Gastrocnemius medialis (tissue), 4 donors: ENCODE measurements around the gene NME8. TPM values are rescaled to one million over a fixed set of nuclear protein-coding genes. Genes with fewer than 3 reads are reported as not detected.

Source experiments
- ATAC-seq, 2 donors: fragments of 150-250 bp; one replicate each; pipeline ENCODE4 v1.9.1; 2016
- DNase-seq, 2 donors: peaks; one replicate each; pipeline ENCODE4 v3.0.0-alpha.2; 2019
- H3K27ac ChIP-seq, 4 donors: fragments of 200-600 bp; sonication (generic); 1 replicate in 1 of 4; 2 replicates in 3 of 4; pipeline ENCODE4 v1.5.1; 2016 to 2018; ENCODE audit warnings: mild to moderate bottlenecking in 2 of 4, moderate library complexity in 1 of 4
- H3K27me3 ChIP-seq, 3 donors: fragments of 200-600 bp; sonication (generic) in 2 of 3; 1 replicate in 1 of 3; 2 replicates in 2 of 3; pipeline versions ENCODE4 v1.5.1 to v1.6.0; 2016 to 2019; ENCODE audit warnings: mild to moderate bottlenecking in 1 of 3, moderate library complexity in 1 of 3
- H3K36me3 ChIP-seq, 2 donors: fragments of 200-600 bp; sonication (generic) in 1 of 2; one replicate each; pipeline ENCODE4 v1.5.1; 2017 to 2018
- H3K4me1 ChIP-seq, 2 donors: fragments of 200-600 bp; sonication (generic) in 1 of 2; one replicate each; pipeline ENCODE4 v1.5.1; 2016 to 2017; ENCODE audit warnings: mild to moderate bottlenecking in 2 of 2
- H3K4me3 ChIP-seq, 4 donors: fragments of 200-600 bp; sonication (generic) in 3 of 4; 1 replicate in 1 of 4; 2 replicates in 3 of 4; pipeline ENCODE4 v1.5.1; 2016 to 2019; ENCODE audit warnings: mild to moderate bottlenecking in 2 of 4
- H3K9me3 ChIP-seq, 3 donors: fragments of 200-600 bp; sonication (generic) in 2 of 3; 1 replicate in 1 of 3; 2 replicates in 2 of 3; pipeline ENCODE4 v1.5.1; 2016 to 2019
- CTCF ChIP-seq, 5 experiments: fragments of 450-650 bp in 3 of 5; fragments of 200-600 bp in 2 of 5; sonication (generic) in 2 of 5; IDR thresholded peaks in 4 of 5; conservative IDR thresholded peaks in 1 of 5; 1 replicate in 4 of 5; 2 replicates in 1 of 5; pipeline ENCODE4 v1.5.1; 2016 to 2019; ENCODE audit warnings: antibody characterized with exemption in 5 of 5, mild to moderate bottlenecking in 3 of 5, moderate library complexity in 3 of 5
- POLR2A ChIP-seq, 2 donors: fragments of 450-650 bp; IDR thresholded peaks; one replicate each; pipeline ENCODE4 v1.6.1; 2017; ENCODE audit warnings: antibody characterized with exemption in 2 of 2, mild to moderate bottlenecking in 2 of 2, moderate library complexity in 2 of 2
- in situ Hi-C, 4 donors: fragments of 200-750 bp; cut with MboI; loops; one replicate each; pipeline versions ENCODE4 v1.15.0 to v1.8.0; 2017; ENCODE audit warnings: low sequenced_read_pairs in 4 of 4
- intact Hi-C: fragments of 100-400 bp; cut with DNase I; formaldehyde crosslinking; loops from one replicate; pipeline ENCODE4 v1.15.1; 2023; ENCODE audit warnings: low total_unique reads
- total RNA-seq, 4 donors: library from RNA; depleted of rRNA; stranded (reverse); fragments of >200 nt; gene quantifications; one replicate each; pipeline versions ENCODE4 v1.1.0 to v1.2.3, GENCODE V29; 2016

NME8 gene
- total RNA-seq, 4 donors from 2014 or later, result not detected

- Histone ChIP-seq H3K36me3 (no peaks in the 10 kb centered on the region), H3K27ac (peak overlapping the region; percentile 89 to 94 (median 91)), H3K4me3 (peak overlapping the region; percentile 74 to 85 (median 82)), H3K27me3 (no peaks in the 10 kb centered on the region), H3K4me1 (peaks cover 30 to 36% of the 10 kb centered on the region in 2 donors), H3K9me3 (no peaks in the 10 kb centered on the region)
- intact Hi-C loops, result loop anchor here (2.0 kb wide), 1 partner anchor 258 kb away; the partner anchor contains the start of gene STARD3NL
- peak in 1 of 2 donors; percentile 66 for DNase-seq
- ATAC-seq, result peak; percentile 71 to 74
- TF ChIP-seq CTCF (IDR thresholded peaks at IDR 0.05 in 4 of 5, conservative IDR thresholded peaks at IDR 0.05 in 1 of 5) (peak in 1 of 5 experiments; percentile 18), POLR2A (IDR thresholded peaks at IDR 0.05) (peak in 1 of 2 donors; percentile 21)
- in situ Hi-C loops, result loop anchor here in 2 of 4 donors (25.0 kb wide), 2 partner anchors 291 to 416 kb away; no protein-coding TSS in a partner anchor
Observed at GRCh38 chr7:37920849-37921805, 72.7 kb downstream of the NME8 start.

- Histone ChIP-seq H3K4me3 (peak overlapping the region; percentile 74 to 85 (median 82)), H3K4me1 (peaks cover 29 to 30% of the 10 kb centered on the region in 2 donors), H3K9me3 (no peaks in the 10 kb centered on the region), H3K27me3 (no peaks in the 10 kb centered on the region), H3K27ac (peak overlapping the region; percentile 89 to 94 (median 91)), H3K36me3 (no peaks in the 10 kb centered on the region)
- ATAC-seq (peak; percentile 22 to 28), DNase-seq (peak in 1 of 2 donors; percentile 28)
- in situ Hi-C loops, result loop anchor here in 2 of 4 donors (25.0 kb wide), 2 partner anchors 290 to 415 kb away; no protein-coding TSS in a partner anchor
- intact Hi-C loops, result loop anchor here (2.0 kb wide), 1 partner anchor 257 kb away; the partner anchor contains the start of gene STARD3NL
- TF ChIP-seq CTCF (IDR thresholded peaks at IDR 0.05 in 4 of 5, conservative IDR thresholded peaks at IDR 0.05 in 1 of 5) (no peak), POLR2A (IDR thresholded peaks at IDR 0.05) (no peak)
Observed at GRCh38 chr7:37921876-37922275, 73.5 kb downstream of the NME8 start.

GRCh38 chr7:37923996-37924395, 75.6 kb downstream of the NME8 start:
- Histone ChIP-seq H3K9me3 (no peaks in the 10 kb centered on the region), H3K27ac (peak overlapping the region in 3 of 4 donors; percentile 20 to 90 (median 25)), H3K4me3 (no peak overlapping the region), H3K4me1 (peaks cover 22 to 30% of the 10 kb centered on the region in 2 donors), H3K36me3 (no peaks in the 10 kb centered on the region), H3K27me3 (no peaks in the 10 kb centered on the region)
- TF ChIP-seq POLR2A (IDR thresholded peaks at IDR 0.05) (no peak), CTCF (IDR thresholded peaks at IDR 0.05 in 4 of 5, conservative IDR thresholded peaks at IDR 0.05 in 1 of 5) (no peak)
- intact Hi-C loops (loop anchor here (2.0 kb wide), 1 partner anchor 15 kb away; no protein-coding TSS in a partner anchor), in situ Hi-C loops (loop anchor here in 2 of 4 donors (25.0 kb wide), 2 partner anchors 288 to 413 kb away; no protein-coding TSS in a partner anchor)
- no peak for ATAC-seq
- no peak for DNase-seq

DNA sequence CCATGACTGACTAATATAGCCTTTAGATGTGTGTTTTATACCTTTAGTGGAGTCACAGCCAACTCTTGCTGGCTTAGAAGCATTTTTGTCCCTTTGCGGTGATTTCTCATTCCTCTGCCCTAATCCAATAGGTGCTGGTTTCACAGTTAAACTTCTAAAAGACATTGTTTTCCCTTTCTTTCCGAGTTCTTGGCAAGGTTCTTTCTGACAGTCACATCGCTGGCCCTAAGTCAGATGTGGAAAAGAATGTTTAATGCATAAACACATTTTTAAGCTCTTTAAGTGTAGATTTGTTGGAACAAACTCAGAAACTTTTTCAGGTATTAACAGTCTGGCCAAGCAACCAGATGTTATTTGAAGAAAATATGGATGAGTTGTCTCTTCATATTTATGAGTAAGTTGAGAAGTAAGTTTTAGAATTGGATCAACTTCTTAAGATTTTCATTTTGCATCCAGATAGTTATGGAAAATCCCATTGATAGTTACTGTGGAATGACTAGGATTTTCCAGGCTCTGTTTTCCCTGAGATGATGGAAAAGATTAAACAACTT, 76.2 kb downstream of the NME8 start:
- DNase-seq (no peak), ATAC-seq (no peak)
- no peak for TF ChIP-seq POLR2A (IDR thresholded peaks at IDR 0.05)
- no peak for TF ChIP-seq CTCF (IDR thresholded peaks at IDR 0.05 in 4 of 5, conservative IDR thresholded peaks at IDR 0.05 in 1 of 5)
- H3K27me3 ChIP-seq, result no peaks in the 10 kb centered on the region
- H3K9me3 ChIP-seq, result no peaks in the 10 kb centered on the region
- peaks cover 22 to 30% of the 10 kb centered on the region in 2 donors for H3K4me1 ChIP-seq
- intact Hi-C loops (loop anchor here (2.0 kb wide), 1 partner anchor 14 kb away; no protein-coding TSS in a partner anchor), in situ Hi-C loops (loop anchor here in 2 of 4 donors (25.0 kb wide), 2 partner anchors 288 to 413 kb away; no protein-coding TSS in a partner anchor)
- peak overlapping the region in 3 of 4 donors; percentile 20 to 90 (median 25) for H3K27ac ChIP-seq
- no peaks in the 10 kb centered on the region for H3K36me3 ChIP-seq
- no peak overlapping the region for H3K4me3 ChIP-seq
